GM21423 (cell line): ENCODE data around the gene CTF1.
"Not testable (repeated sequence)": the region's sequence is repeated elsewhere in the genome, so short reads cannot be mapped to it uniquely, and the experiment has no call there.

Source experiments
- ATAC-seq: cut with Tn5 transposase; IDR thresholded peaks from one replicate; pipeline ENCODE4 v1.9.1; 2021; ENCODE audit warnings: mild to moderate bottlenecking, moderate library complexity; ENCODE audit not compliant: unreplicated experiment

The CTF1 gene

DNA sequence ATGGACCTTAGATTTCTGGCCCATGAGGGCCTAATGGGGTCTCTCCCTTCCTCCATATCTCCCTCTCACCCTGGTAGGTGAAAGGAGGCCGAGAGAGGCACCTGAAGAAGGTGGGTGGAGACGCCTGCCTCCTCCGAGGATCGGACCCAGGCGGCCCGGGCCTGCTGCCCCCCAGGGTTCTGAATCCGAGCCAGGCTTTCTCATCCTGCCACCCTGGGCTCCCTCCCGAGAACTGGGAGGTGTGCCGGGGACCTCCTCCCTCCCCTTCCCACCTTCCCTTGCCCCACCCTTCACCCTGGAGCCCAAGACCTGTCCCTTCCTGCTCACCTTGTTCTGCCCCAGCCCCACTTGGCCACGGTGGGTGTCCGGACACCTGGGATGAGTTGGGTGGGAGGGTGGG is 32.0 kb downstream of the CTF1 start:
- ATAC-seq = no peak

DNA sequence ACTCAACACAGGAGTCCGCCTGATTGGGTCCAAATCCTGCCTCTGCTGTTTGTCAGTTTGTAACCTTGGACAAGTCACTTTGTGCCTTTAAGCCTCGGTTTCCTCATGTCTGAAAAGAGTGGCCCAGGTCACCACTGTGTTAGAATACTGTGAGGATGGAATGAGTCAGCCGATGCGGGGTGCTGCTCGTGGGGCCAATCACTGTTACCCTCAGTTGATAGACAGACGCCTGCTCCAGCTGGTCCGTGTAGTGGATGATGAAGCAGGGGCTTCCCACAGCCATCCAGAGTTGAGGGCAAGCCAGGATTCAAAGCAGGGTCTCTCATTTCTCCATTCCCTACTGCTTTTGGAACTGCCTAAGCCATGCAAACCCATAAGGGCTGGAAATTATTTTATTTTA is 32.8 kb downstream of the CTF1 start:
- ATAC-seq = no peak

- ATAC-seq = no peak
Measured at GRCh38 chr16:30930160-30930571, 33.8 kb downstream of the CTF1 start.

DNA sequence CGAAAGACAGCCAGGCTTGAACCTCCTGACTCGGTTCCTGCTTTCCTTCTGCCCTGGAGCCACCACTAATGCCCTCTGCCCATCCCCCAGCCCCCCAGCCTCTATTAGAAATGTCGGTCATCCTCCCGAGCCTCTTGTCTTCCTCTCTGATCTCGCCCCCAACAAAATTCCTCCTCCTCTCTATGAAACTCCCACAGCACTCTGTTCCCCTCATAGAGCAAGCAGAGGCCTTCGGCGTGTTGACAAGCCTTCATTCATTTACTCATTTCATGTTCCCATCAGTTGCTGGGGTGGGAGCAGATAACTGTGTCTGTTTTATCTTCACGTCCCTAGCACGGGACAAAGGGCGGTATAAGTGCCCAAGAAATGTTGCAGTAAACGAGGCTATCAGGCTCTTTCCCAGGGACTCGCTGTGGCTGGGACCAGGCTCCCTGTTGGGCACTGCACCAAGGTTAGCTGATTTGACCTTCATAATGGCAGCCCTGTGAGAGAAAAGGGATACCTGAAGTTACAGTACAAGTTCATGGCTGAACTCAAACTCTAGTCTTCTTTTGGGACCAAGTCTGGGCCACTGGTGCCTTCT is 34.7 kb downstream of the CTF1 start:
- ATAC-seq = no peak

DNA sequence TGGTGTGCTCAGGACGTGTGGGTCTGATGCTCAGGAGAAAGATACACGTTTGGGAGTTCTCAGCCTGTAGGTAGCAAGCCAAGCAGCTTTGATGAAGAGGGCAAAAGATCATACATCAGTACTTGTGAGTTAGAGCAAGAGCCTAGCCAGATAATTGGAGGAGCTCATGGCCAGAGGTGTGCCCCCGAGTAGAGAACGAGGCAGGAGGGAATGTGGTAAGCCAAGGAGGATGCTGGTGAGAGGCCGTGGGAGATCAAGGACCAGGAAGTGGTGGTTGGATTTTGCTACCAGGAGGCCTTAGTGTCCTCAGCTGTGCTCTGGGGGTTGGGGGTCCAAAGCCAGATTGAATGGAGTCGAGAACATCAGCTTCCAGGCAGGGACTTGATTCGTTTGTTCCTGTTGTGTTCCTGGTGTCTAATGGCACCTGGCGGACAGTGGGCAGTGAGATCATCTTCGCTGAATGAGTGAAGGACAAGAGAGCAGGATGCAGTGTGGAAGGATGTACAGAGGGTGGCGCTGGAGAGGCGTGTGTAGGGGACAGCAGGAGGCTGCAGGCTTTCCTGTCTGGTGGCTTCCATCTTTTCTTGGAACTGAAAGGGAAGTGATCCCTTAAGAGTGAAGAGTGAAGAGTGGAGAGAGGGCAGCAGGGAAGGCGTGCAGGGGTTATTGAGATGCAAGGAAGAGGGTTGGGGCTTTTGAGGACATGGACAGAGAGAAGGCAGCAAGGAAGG is 38.6 kb downstream of the CTF1 start:
- ATAC-seq = no peak

- no peak for ATAC-seq
Measured at GRCh38 chr16:30937692-30938091, 41.3 kb downstream of the CTF1 start.

DNA sequence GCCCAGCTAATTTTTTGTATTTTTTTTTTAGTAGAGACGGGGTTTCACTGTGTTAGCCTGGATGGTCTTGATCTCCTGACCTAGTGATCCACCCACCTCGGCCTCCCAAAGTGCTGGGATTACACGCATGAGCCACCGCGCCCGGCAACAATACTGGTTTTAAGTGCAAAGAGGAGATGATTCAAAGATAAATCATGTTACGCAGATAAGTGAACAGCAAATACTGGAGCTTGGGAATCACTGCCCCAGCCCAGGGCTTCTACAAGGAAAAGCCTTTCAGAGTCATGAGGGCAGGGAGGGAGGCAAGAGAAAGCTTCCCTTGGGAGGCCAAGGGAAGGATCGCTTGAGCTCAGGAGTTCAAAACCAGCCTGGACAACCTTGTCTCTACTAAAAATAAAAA is 43.2 kb downstream of the CTF1 start:
- ATAC-seq = not testable (repeated sequence)

GRCh38 chr16:30941600-30942425 is 45.4 kb downstream of the CTF1 start:
- peak; percentile 84 for ATAC-seq

- ATAC-seq = no peak
Measured at GRCh38 chr16:30942426-30942806, 46.0 kb downstream of the CTF1 start.

GRCh38 chr16:30944352-30944751 is 47.9 kb downstream of the CTF1 start:
- no peak for ATAC-seq

GRCh38 chr16:30946671-30947540 is 50.5 kb downstream of the CTF1 start:
- ATAC-seq = no peak

- ATAC-seq = no peak
Measured at GRCh38 chr16:30947541-30947858, 51.1 kb downstream of the CTF1 start.

GRCh38 chr16:30947859-30948666 is 51.6 kb downstream of the CTF1 start:
- ATAC-seq = no peak

GRCh38 chr16:30948667-30949649 is 52.5 kb downstream of the CTF1 start, which contains the start of gene ORAI3:
ORAI3 (plus strand) TSS chr16:30949068; CDS start chr16:30949290, 222 bp downstream.
- ATAC-seq = peak; percentile 61

- peak; percentile 55 for ATAC-seq
Measured at GRCh38 chr16:30949650-30950515, 53.5 kb downstream of the CTF1 start.

DNA sequence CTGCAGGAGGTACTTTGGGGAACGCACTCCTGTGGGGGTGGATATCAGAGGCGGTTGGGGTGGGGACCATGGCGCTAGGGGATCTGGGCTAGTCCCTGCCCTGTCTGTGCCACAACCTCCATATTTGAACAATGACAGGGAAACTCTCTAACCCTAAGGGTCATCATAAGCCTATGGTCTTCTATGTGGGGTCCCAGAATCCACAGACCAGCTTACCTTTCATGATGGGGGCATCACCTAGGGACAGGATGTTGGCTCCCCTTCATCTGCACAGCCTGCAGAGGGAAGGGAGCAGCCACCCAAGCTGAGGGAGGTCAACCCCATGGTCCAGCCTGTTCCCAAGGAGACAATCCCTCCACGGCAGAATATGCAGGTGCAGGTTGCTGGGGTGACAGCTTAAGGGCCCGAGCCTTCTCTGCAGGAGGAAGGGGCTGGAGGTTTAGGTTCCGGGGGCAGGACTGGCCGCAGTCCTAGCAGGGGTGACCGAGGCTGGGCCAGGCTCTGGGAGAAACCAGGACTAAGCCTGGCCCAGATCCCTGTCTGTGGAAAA is 54.2 kb downstream of the CTF1 start:
- ATAC-seq = peak; percentile 4

DNA sequence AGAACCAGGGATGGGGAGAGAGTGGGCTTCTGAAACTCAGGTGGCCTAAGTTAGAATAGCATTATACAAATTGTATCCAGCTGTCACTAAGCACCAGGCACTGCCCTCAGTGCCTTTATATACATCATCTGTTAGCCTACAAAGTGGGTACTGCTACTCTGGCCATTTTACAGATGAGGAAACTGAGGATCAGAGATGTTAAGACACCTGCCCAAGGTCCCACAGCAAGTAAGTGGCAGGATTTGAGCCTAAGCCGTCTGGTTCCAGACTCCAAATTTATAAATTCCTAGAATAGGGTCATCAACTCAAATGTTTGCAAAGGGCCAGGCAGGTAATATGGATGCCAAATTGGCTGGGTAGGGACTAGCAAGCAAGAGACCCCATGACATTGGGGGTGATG is 54.8 kb downstream of the CTF1 start:
- no peak for ATAC-seq

DNA sequence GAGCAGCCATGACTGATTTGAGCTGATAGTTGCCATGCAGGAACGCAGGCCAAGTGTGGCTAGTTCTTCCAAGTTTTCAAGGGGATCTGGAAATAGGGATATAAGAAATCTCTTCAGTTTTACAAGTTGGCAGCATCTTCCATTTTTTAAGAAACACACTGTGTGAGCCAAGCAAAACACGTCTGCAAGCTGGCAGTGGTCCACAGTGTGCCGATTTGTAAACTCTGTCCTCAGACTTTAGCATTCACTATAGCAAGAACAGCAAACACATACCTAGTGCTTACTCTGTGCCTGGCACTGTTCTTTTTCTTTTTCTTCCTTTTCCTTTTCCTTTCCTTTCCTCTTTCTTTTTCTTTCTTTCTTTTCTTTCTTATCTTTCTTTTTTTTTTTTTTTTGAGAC is 55.3 kb downstream of the CTF1 start:
- no peak for ATAC-seq
